Thyroid gland (tissue), 4 donors: ENCODE results near the gene NCOR1.
"Not testable (repeated sequence)": the region's sequence is repeated elsewhere in the genome, so short reads cannot be mapped to it uniquely, and the experiment has no call there.

Experiments used
- CTCF ChIP-seq, 6 experiments: fragments of 200-600 bp in 3 of 6; fragments of 450-650 bp in 3 of 6; sonication (generic) in 3 of 6; IDR thresholded peaks; one replicate each; pipeline ENCODE4 v1.5.1; 2016 to 2019; ENCODE audit warnings: antibody characterized with exemption in 6 of 6, mild to moderate bottlenecking in 2 of 6, inconsistent platforms in 1 of 6, moderate library complexity in 1 of 6
- POLR2A ChIP-seq, 2 donors: fragments of 450-650 bp; IDR thresholded peaks; one replicate each; pipeline ENCODE4 v1.6.1; 2017; ENCODE audit warnings: antibody characterized with exemption in 2 of 2, mild to moderate bottlenecking in 2 of 2, moderate library complexity in 1 of 2

- TF ChIP-seq CTCF (IDR thresholded peaks at IDR 0.05) = not testable (repeated sequence)
- TF ChIP-seq POLR2A (IDR thresholded peaks at IDR 0.05) = peak in 1 of 2 donors; percentile 7
These were observed 69.9 kb downstream of the NCOR1 start for GRCh38 chr17:16145319-16145890.
